GM21528 (cell line): ENCODE data around the gene STK39.
"Not testable (repeated sequence)": the region's sequence is repeated elsewhere in the genome, so short reads cannot be mapped to it uniquely, and the experiment has no call there.

Experiments
- ATAC-seq: cut with Tn5 transposase; IDR thresholded peaks from one replicate; pipeline ENCODE4 v1.9.1; 2021; ENCODE audit warnings: mild to moderate bottlenecking, moderate library complexity; ENCODE audit not compliant: unreplicated experiment, low FRiP score

STK39 gene

DNA sequence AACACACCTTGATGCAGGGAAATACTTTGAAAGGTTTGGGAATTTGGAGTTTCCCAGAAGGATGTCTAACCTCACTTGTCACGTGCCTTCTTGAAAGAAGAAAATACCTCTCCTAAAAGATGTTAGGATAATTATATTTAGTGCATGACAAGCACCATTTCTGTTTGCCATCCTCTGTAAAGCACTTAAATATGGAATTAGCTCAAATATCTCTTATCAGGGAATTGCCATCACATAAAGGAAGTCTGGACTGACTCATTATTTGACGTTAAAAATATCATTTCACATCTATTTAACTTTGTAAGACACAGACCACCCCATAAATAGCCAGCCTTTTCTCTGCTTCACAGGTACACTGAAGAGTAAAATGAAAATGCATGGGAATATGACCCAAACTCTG, 140.1 kb downstream of the STK39 start:
- ATAC-seq, result no peak

DNA sequence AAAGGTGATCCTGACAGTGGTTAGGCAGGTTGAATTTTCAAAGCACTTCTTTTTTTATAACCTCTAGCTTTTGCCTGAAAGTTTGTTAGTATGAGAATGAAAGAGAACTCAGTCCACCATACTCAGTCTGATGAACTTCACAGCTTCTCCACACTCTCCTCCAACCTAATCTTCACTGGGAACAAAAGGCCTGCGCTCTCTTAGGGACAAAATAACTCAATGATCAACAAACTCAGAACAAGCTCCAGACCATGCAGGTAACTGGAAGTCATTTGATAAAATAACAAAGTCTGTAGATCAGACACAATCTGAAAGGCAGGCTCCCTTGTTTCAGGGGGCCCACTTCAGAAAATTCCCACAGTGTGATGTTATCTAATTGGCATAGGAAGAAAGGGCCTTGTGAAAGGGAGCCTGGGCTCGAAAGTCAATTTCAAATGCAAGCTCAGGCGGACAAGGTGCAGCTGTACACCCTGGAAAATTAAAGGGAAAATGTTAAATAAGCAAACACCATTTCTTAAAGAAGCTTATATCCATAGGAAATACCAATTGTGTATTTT, 142.2 kb downstream of the STK39 start:
- no peak for ATAC-seq

DNA sequence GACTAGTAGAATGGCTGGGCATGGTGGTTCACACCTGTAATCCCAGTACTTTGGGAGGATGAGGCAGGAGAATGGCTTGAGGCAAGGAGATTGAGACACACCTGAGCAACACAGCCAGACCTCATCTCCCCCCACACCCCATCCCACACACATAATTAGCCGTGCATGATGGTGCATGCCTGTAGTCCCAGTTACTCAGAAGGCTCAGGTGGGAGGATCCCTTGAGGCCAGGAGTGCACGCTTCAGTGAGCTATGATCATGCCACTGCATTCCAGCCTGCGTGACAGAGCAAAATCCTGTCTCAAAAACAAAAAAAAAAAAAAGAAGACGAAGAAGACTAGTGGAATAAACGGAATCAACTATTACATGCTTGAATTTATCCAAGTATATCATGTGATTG, 150.0 kb downstream of the STK39 start:
- no peak for ATAC-seq

DNA sequence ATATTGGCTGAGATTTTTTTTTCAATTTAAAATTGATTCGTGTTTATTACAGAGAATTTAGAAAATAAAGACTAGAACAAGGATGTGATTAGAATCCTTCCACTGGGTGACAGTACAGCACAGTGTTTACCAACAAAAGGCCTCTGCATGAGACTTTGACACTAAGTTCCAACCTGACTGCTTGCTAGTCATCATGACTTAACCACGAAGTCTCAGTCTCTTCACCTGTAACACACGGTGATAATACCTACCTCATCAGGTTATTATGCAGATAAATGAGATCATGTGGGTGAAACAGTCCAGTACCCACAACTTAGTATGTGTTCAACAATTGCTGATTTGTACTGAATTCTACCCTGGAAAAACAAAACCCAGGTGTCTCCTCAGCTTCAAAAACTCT, 151.2 kb downstream of the STK39 start:
- no peak for ATAC-seq

DNA sequence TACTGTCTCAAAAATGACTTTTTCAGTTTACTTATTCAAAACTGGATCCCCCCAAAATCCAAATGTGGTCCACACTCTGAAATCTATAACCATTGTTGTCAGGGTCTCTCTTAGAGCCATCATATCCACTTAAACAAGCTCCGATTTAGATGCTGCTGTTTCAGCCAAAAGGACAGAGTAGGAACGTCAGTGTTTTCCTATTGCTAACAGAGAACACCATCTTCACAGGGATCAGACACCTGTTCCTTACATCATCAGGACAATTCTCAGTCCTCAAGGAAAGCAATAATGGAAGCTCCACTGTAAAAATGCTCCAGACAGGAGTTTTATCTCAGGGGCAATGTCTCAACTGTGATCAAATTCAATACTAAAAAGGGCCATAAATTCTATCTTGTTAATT, 155.4 kb downstream of the STK39 start:
- ATAC-seq, result no peak

DNA sequence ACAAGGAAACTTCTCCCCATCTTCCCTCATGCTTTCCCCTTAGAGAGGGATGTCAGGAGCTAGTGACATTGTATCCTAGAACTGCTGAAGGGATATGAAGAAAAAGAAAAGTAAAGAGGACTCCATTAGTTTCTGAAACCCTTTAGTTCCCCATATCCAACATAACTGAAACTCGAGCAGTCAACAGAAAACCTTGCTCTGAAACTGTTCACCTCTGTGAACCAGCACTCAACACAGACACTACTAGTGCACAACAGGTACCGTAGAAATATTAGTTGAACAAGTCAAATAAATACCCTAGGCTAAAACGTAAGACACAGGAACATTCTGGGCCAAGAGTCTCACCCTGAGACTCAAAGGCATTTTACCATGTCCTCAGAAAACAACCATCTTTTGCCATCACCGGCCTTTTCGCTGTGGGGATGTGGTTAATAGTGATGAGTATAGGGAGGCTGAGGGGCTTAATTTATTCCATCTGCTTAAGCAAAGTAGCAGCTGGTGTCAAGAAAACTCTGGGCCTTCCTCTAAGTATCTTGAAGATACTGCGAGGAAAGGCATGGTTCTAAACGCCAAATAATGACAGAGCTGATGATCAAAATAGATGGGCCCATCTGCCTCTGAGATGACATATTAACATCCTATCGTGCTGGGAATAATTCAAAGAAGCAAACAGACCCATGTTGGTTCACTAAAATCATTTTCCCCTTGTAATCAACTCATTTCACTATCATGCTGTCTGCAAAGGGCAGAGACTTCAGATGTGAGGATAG, 156.8 kb downstream of the STK39 start:
- peak; percentile 95 for ATAC-seq

DNA sequence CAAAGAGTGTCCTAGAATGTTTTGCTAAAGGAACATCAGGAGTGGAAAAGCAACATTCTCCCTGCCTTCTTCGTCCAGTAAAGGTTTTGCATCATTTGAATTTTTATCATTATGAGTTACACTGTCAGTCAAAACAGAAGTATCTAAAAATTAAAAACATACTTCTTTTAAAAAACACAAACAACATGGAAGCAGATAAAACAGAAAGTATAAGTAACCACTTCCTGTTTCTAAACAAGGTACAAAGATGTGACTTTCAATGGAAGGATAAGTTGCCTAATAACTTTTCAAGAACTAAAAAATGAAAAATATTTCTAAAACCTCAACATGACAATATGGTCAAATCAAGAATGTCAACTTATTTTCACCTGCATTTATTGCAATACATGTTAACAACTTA, 158.2 kb downstream of the STK39 start:
- no peak for ATAC-seq

DNA sequence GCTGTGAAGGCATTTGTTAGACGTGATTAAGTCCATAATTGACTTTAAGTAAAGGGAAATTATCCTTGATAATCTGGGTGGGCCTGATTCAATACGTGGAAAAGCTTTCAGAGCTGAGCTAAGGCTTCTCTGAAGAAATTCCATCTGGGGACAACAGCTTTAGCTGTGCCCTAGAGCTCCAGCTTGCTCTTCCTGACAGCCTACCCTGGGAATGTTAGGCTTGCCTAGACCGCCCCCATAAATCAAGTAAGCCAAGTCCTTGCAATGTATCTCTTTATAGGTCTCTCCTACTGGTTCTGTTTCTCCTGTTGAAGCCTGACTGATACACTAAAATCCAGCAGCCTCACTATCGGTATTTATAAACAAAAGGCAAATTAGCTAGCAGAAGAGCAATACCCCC, 160.0 kb downstream of the STK39 start:
- ATAC-seq, result no peak

DNA sequence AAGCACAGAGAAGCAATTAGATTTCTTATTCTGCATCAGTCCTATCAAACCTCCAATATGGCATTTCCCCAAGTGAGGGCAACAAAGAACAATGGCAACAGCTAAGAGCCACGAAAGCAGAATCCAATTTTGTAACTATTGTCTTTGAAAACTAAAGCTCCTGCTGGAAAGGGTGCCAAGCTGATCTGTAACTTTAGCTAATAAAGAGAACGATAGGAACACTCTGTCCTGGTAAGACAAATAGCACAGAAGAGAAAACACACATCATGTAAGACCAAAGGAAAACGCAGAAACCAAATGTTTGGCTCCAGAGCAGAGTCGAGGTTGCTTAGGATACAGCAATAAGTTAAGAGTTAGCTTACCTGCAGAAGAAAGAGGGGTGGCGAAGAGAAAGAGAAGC, 160.5 kb downstream of the STK39 start:
- no peak for ATAC-seq

DNA sequence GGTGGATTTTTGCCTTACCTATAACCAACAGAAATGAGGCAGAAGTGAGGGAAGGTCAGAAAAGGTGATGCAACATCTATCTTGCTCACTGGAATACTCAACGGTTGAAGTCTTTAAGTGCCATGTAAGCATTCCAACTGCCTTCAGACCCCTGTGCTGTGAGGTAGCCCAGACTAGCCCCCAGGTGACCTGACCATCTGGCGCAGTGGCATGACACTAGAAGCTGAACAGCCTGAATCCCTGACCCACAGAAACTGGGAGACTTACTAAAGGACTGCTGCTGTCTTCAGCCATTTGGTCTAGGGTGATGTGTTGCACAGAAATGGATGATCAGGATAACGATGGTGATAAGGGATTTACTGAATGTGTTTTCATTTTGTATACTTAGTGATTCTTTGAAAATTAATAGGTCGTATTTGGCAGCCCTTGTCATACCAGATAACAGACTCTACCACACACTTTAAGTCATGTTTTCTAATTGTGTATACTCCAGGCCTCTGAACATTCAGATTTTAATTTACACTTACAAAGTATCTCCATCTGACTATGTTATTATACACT, 161.5 kb downstream of the STK39 start:
- ATAC-seq, result no peak

DNA sequence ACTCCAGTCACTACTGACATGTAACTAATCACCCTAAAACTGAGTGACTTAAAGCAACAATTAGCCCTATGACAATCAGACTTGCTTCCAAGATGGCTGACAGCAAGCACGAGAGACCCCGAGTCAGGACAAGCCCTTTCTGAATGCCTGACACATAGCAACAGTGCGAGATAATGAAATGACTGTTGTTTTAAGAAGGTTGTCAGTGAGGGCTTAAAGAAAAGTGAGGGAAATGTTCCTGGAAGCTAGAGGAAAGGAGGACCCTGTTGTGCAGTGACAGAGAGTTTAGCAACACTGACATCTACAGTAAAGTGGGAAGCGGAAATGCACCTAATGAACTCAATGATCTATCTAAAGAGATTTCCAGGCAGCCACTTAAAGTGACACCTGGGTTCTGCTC, 163.1 kb downstream of the STK39 start:
- no peak for ATAC-seq

DNA sequence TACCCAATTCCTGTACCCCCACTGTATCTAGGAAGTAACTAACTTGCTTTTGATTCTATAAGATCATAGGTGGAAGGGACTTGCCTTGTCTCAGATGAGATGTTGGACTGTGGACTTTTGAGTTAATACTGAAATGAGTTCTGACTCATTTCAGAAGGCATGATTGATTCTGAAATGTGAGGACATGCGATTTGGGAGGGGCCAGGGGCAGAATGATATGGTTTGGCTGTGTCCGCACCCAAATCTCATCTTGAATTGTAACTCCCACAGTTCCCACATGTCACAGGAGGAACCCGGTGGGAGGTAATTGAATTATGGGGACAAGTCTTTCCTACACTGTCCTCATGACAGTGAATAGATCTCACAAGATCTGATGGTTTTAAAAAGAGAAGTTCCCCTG, 165.9 kb downstream of the STK39 start:
- not testable (repeated sequence) for ATAC-seq

DNA sequence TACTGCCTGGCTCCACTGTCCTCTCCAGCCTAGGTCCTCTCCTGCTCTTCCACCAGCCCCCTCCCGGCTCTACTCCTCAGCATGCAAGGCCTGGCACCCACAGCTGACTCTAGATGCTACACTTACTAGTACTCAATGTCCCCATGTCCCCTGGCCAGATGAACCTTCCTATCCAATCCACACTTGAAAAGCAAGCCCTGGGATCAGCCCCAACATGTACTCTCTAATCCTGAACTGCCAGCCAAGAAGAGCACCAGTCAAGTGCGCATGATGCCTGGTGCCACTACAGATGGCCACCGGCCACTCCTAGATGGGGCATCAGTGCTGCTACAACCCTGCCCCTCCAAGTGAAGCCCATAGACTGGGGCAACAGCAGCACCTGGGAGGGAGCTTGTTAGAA, 168.2 kb downstream of the STK39 start:
- no peak for ATAC-seq

DNA sequence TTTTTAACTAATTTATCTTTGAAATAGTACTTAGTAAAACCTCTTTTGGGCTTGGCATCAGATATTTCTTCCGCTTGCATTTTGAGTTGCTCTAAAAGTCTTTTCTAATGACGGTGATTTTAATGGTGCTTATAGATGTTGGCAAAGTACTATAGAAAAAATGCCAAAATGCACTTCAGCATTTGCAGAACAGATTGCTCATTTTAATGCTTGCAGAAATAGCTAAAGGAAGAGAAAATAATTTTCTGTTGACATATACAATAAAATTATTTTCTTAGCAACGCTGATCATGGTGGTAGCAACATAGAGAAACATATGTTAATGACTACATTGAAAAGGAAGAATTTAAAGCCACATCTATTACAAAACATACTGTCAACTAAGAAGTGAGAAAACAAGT, 170.7 kb downstream of the STK39 start:
- no peak for ATAC-seq

DNA sequence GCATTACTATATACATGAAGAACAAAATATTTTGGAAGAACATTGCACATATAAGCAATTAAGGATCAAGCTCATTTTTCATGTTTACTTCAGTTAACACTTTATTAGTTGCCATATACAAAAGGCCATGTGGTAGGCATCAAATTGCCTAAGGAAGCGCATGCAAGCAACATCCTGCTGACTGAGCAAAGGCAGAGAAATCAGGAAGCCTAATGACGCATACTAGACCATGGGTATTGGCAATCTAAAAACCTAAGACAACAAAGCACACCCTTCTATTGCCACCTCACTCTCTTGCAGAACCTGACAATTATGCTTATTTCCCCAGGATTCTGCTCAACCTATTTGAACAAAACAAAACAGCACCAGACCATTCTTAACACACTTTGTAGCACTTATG, 171.9 kb downstream of the STK39 start:
- no peak for ATAC-seq

DNA sequence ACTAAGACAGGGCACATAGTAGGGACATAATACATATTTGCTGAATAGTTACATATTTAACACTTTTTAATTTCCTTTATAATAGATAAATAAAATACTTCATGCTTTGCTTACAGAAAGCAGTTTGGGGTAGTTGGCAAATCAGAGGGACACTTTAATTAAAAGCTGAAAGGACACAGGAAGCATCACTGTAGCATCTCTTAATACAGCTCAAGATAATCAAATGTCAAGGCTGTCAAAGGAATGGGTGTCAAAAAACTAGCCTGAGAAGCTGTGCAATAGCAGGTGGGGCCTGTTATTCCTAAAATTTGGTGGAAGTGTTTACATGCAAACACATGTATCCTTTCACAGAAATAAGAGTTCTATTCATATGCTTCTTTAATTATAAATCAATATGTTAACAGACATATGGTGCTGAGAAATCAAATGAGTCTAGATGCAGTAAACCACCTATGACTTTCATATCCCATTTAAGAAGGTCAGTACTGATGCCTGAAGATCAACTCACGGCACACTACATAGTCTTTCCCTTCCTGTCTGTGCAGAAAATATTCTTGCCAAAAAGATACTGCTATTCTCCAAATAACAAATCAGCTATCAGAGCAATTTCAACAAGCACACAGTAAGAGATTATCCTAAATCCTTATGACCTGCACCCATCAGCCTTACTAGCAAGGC, 174.6 kb downstream of the STK39 start:
- no peak for ATAC-seq

DNA sequence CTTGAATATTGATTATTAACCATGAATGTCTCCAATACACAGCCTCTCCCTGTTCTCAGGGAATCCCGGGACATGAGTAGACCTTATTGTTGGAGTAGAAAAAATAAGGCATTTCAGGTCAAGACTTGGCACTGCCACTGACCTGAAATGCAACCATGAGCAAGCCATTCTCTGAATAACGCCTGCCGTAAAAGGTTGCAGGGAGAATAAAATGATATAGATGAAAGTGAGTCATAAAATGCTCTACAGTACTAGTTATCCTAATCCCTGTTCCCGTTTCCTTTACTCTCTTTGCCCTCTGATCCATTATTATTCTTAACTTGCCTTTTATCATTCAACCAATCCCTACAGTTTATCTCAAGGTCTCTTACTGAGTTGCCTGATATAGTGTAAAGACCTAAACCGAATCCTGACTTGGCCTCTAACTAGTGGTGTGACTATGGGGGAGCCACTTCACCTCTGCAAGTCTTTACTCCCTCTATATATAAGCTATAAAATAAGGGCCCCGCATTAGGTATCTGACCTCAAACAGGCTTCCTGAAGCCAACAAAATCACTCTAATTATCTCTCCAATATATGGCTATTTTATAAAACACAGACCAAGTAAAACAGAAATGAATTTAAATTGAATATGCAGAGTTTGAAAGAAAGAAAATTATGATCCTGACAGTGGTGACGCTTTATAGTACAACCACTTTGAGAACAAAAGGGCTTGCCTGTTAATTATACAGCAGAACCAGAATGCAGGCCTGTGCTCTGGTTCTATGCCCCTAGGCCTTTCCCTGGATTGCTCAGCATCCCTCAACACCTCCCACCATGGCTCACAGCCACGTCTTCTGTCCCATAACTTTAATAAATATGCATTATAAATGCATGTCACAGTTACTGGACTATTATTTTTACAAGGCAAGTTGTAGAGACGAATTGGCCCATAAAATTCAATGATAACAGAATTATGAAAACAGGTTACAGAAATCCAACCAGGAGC, 183.1 kb downstream of the STK39 start:
- ATAC-seq, result no peak

DNA sequence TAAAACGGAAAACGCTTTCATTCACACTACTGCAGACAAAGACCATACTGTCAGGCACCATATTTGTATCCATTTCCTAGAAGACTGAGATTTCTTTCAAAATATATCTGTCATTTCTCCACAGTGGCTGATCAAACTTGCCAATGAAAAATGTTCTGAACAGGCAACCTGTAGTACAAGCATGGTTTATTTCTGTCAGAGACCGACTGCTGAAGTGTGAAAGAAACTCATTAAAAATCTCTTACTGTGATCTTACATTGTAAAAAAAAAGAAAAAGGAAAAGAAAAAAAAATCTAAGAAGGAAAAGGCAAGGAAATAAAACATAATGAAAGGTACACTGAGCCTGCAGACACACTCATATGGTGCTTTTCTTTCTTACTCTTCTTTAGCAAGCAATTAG, 184.5 kb downstream of the STK39 start:
- no peak for ATAC-seq

DNA sequence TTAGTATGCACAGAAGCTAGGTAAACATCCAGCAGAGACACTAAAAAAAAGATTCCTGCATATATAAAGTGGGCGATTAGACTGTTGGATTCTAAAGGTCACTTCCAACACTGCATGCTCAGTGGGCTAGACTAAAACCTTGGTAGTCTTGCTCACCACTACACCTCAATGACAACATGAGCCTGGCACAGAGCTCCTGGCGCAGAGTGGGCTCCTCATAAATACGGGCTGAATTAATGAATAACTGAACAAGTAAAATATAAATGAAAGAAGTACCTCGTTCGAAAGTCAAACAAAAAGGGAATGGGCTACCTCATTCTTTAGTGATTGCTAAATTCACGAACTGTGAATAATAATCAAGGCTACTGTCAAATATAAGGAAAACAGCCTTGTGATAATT, 185.3 kb downstream of the STK39 start:
- no peak for ATAC-seq

DNA sequence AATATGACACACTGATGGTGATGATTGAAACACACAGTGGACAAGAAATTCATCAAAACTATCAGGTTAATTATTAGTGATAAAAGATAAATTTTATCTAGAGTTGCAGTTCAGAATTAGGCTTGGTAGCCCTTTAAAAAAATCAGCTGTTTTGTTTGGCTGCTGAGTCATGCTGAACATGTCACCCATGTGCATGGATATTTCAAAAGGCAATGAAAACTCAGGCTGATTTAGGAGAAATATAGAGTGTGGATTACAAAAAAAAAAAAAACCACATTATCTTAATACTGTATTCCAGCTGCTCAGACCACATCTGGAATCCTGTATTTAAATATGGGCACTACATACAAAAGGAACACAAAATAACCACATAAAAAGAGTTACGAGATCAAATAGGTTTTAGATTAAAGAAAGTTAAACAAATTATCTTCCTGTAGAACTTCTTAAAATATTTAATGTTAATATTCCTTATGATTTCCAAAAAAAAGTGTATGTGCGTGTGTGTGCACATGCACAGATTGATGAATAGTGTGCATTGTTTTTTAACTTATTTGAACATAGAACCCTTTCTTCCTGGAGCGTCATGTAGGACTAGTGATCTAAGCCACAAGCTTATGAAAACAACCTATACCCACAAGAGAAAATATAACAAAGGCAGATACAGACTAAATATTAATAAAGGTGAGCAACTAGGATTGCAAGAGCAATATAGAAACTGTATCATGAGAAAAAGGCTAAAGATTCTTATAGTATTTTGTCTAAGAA, 186.2 kb downstream of the STK39 start:
- no peak for ATAC-seq
